Astrocyte (in vitro differentiated cells and primary cell): ENCODE results near the gene IL4R.

Source experiments
- EZH2 ChIP-seq: IDR thresholded peaks from 2 replicates; pipeline ENCODE4 v1.6.1; 2012; ENCODE audit warnings: mild to moderate bottlenecking, low read length, inconsistent platforms; ENCODE audit not compliant: insufficient read depth
- TF ChIP-seq, protein P1 (sequence below): IDR thresholded peaks from 2 replicates; pipeline ENCODE4 v1.5.1; 2011; ENCODE audit warnings: low read depth, mild to moderate bottlenecking, inconsistent platforms, low read length, moderate library complexity; ENCODE audit not compliant: insufficient read depth

DNA sequence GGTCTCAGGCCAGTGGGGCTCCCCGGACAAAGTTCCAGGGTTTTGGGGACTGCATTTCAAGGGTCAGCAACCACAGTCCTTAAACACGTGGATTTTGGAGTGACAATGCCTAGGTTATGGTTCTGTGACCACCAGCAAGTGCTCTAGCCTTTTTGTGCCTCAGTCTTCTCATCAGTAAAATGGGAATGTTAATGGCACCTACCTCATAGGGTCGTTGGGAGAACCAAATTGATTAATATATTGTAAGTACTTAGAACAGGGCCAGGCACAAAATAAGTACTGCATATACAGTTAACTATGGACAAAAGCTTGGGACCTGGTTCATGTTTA lies 13.8 kb downstream of the IL4R start:
- TF ChIP-seq, protein P1, sequence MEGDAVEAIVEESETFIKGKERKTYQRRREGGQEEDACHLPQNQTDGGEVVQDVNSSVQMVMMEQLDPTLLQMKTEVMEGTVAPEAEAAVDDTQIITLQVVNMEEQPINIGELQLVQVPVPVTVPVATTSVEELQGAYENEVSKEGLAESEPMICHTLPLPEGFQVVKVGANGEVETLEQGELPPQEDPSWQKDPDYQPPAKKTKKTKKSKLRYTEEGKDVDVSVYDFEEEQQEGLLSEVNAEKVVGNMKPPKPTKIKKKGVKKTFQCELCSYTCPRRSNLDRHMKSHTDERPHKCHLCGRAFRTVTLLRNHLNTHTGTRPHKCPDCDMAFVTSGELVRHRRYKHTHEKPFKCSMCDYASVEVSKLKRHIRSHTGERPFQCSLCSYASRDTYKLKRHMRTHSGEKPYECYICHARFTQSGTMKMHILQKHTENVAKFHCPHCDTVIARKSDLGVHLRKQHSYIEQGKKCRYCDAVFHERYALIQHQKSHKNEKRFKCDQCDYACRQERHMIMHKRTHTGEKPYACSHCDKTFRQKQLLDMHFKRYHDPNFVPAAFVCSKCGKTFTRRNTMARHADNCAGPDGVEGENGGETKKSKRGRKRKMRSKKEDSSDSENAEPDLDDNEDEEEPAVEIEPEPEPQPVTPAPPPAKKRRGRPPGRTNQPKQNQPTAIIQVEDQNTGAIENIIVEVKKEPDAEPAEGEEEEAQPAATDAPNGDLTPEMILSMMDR: no peak
- TF ChIP-seq EZH2: no peak
